Measurements from ENCODE around the gene EMC8. TPM values are rescaled to one million over a fixed set of nuclear protein-coding genes. Genes with fewer than 3 reads are reported as not detected.

EMC8 gene
- total and polyA plus RNA-seq, 2 experiments from 2014 or later: 51.1 to 69.4 TPM

- TF ChIP-seq ZNF462 (CRISPR knock-in tag; IDR thresholded peaks at IDR 0.05) (no peak), EZH2 (IDR thresholded peaks at IDR 0.05; ENCODE audit: low read depth, unreplicated experiment) (no peak), NANOG (IDR thresholded peaks at IDR 0.05; ENCODE audit: borderline replicate concordance) (no peak), ETS1 (IDR thresholded peaks at IDR 0.05) (no peak), POLR2AphosphoS5 (IDR thresholded peaks at IDR 0.05; ENCODE audit: low read depth) (no peak), CREB1 (CRISPR knock-in tag; IDR thresholded peaks at IDR 0.05; ENCODE audit: low read depth) (no peak), EZH2phosphoT487 (IDR thresholded peaks at IDR 0.05; ENCODE audit: unreplicated experiment) (no peak), JUNB (IDR thresholded peaks at IDR 0.05; ENCODE audit: unreplicated experiment) (no peak), ZNF331 (CRISPR knock-in tag; IDR thresholded peaks at IDR 0.05; ENCODE audit: low read depth) (no peak), STAT1 (IDR thresholded peaks at IDR 0.05; ENCODE audit: unreplicated experiment) (no peak)
Observed at GRCh38 chr16:85794696-85795095, 4.6 kb downstream of the EMC8 start (continued).

All from GM23338 (cell line).